CD4-positive, alpha-beta T cell (primary cell): Measurements from ENCODE around the gene IQGAP1. TPM values are rescaled to one million over a fixed set of nuclear protein-coding genes. Genes with fewer than 3 reads are reported as not detected.

Experiments used
- ATAC-seq: fragments of 200-7000 bp; cut with Tn5 transposase; one replicate; pipeline ENCODE4 v1.10.0; 2022; ENCODE audit warnings: mild to moderate bottlenecking; ENCODE audit not compliant: poor library complexity
- CTCF ChIA-PET: fragments of 350-600 bp; sonication (Branson Sonifier 250); formaldehyde crosslinking; loops from one replicate; lab custom pipeline; 2021; ENCODE audit warnings: antibody characterized with exemption, inconsistent platforms; lab: Charles Lee
- POLR2A ChIA-PET: fragments of 350-600 bp; sonication (Branson Sonifier 250); formaldehyde crosslinking; loops from one replicate; lab custom pipeline; 2021; ENCODE audit warnings: antibody characterized with exemption, inconsistent platforms; lab: Charles Lee
- DNase-seq, 14 experiments: peaks; one replicate each; pipeline ENCODE4 v3.0.0-alpha.2; 2013 to 2020; ENCODE audit warnings: mixed read lengths in 2 of 14
- H3K27ac ChIP-seq, 2 donors: one replicate each; pipeline versions ENCODE4 v1.5.1 to v1.7.0; 2013; ENCODE audit warnings: low read length in 2 of 2, low read depth in 1 of 2, mild to moderate bottlenecking in 1 of 2
- H3K27me3 ChIP-seq, 2 experiments: 1 replicate in 1 of 2; 2 replicates in 1 of 2; pipeline versions ENCODE4 v1.6.1 to v1.7.0; 2013; ENCODE audit warnings: low read length in 2 of 2, control low read depth in 1 of 2, mild to moderate bottlenecking in 1 of 2, moderate library complexity in 1 of 2; ENCODE audit not compliant: insufficient read depth in 2 of 2, control insufficient read depth in 1 of 2
- H3K36me3 ChIP-seq: one replicate; pipeline ENCODE4 v1.6.1; 2013; ENCODE audit warnings: low read length, control low read depth; ENCODE audit not compliant: insufficient read depth
- H3K4me1 ChIP-seq: one replicate; pipeline ENCODE4 v1.6.1; 2013; ENCODE audit warnings: low read length, control low read depth; ENCODE audit not compliant: insufficient read depth
- H3K4me3 ChIP-seq: one replicate; pipeline ENCODE4 v1.5.1; 2013; ENCODE audit warnings: mild to moderate bottlenecking, low read length, moderate library complexity
- H3K9me3 ChIP-seq, 2 experiments: 1 replicate in 1 of 2; 2 replicates in 1 of 2; pipeline versions ENCODE4 v1.6.1 to v1.7.0; 2013; ENCODE audit warnings: low read length in 2 of 2, mild to moderate bottlenecking in 2 of 2, control low read depth in 1 of 2, moderate library complexity in 1 of 2; ENCODE audit not compliant: control insufficient read depth in 1 of 2, insufficient read depth in 1 of 2
- H3K27ac Mint-ChIP-seq: one replicate; pipeline ENCODE4 v1.8.0; 2020; ENCODE audit warnings: mixed read lengths
- H3K27me3 Mint-ChIP-seq: one replicate; pipeline ENCODE4 v1.8.0; 2021; ENCODE audit warnings: mixed read lengths
- H3K36me3 Mint-ChIP-seq: one replicate; pipeline ENCODE4 v1.8.0; 2021; ENCODE audit warnings: low read depth, mixed read lengths
- H3K4me1 Mint-ChIP-seq: one replicate; pipeline ENCODE4 v1.8.0; 2021; ENCODE audit warnings: low read depth, mixed read lengths
- H3K4me3 Mint-ChIP-seq: one replicate; pipeline ENCODE4 v1.8.0; 2020; ENCODE audit warnings: mild to moderate bottlenecking, mixed read lengths
- H3K9me3 Mint-ChIP-seq: one replicate; pipeline ENCODE4 v1.8.0; 2020; ENCODE audit warnings: mixed read lengths
- intact Hi-C, 2 experiments: fragments of 100-400 bp; cut with DNase I in 1 of 2; cut with micrococcal nuclease in 1 of 2; formaldehyde crosslinking; loops; one replicate each; pipeline versions ENCODE4 v1.15.1 to v1.9.0; 2023 to 2025; cut with DNase I, micrococcal nuclease
- total RNA-seq, 174 experiments: library from RNA in 2 of 174; stranded (reverse) in 2 of 174; gene quantifications; one replicate each; pipeline ENCODE4 v1.2.3 and lab custom pipeline; 2021 to 2026
- TF ChIP-seq, protein P1 (sequence below): fragments of 200-600 bp; IDR thresholded peaks from one replicate; pipeline ENCODE4 v1.8.0; 2022; ENCODE audit warnings: antibody characterized with exemption, mild to moderate bottlenecking

Gene IQGAP1
- total RNA-seq, 2 experiments from 2014 or later, result 76.8 to 78.7 TPM

DNA sequence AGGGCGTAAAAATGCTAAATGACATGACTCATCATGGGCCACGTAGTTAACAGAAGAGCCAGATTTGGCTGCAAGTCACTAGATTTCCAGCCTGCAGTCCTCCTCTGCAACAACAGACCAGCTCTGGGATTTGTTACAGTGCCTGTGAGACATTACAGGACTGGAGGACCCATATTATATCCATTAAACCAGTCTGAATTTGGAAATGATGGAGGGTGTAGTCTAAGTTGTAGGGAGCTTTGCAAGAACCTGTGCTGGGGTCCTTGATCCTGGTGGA, 25.2 kb upstream of the IQGAP1 start:
- H3K4me3 ChIP-seq, result no peak overlapping the region
- POLR2A ChIA-PET, result interaction anchor here (0.7 to 4.0 kb wide), 3 partner anchors 26 to 57 kb away, joined by 3 to 38 read pairs (median 3); partner anchors contain the start of gene IQGAP1
- peaks cover 3% of the 10 kb centered on the region for H3K36me3 ChIP-seq
- H3K9me3 ChIP-seq, result no peaks in the 10 kb centered on the region
- intact Hi-C loops, result loop anchor here (1.0 to 5.0 kb wide), 6 partner anchors 25 to 119 kb away; partner anchors contain the start of gene IQGAP1 (in 1 of the 2)
- H3K27ac ChIP-seq, result no peak overlapping the region
- H3K4me1 Mint-ChIP-seq, result peaks cover 28% of the 10 kb centered on the region
- TF ChIP-seq, protein P1, sequence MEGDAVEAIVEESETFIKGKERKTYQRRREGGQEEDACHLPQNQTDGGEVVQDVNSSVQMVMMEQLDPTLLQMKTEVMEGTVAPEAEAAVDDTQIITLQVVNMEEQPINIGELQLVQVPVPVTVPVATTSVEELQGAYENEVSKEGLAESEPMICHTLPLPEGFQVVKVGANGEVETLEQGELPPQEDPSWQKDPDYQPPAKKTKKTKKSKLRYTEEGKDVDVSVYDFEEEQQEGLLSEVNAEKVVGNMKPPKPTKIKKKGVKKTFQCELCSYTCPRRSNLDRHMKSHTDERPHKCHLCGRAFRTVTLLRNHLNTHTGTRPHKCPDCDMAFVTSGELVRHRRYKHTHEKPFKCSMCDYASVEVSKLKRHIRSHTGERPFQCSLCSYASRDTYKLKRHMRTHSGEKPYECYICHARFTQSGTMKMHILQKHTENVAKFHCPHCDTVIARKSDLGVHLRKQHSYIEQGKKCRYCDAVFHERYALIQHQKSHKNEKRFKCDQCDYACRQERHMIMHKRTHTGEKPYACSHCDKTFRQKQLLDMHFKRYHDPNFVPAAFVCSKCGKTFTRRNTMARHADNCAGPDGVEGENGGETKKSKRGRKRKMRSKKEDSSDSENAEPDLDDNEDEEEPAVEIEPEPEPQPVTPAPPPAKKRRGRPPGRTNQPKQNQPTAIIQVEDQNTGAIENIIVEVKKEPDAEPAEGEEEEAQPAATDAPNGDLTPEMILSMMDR, result no peak
- ATAC-seq (no peak), DNase-seq (no peak)
- CTCF ChIA-PET, result interaction anchor here (0.8 to 1.7 kb wide), 14 partner anchors 10 to 138 kb away, joined by 3 to 18 read pairs (median 6); partner anchors contain the start of gene ZNF774
- no peaks in the 10 kb centered on the region for H3K36me3 Mint-ChIP-seq
- peaks cover 13% of the 10 kb centered on the region for H3K4me1 ChIP-seq
- H3K9me3 Mint-ChIP-seq, result no peaks in the 10 kb centered on the region
- H3K27me3 Mint-ChIP-seq, result no peaks in the 10 kb centered on the region
- H3K27me3 ChIP-seq, result no peaks in the 10 kb centered on the region
- H3K4me3 Mint-ChIP-seq, result no peak overlapping the region
- H3K27ac Mint-ChIP-seq, result no peak overlapping the region

DNA sequence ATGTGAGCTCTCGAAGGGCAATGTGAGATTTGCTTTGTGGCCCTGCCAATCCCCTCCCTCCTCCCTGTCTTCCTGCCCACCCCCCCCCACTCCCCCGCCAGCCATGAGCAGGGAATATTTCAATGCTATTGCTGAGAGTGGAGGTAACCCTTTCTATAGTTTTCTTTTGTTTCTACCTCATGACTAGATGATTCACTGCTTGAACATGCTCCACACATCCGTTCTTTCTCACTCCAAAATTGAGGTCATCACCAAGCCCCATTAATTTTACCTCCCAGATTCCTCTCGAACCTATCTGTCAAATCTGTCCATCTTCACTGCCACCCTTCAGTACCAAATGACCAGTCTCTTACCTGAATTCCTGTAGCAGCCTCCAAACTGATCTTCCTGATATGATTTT, 23.8 kb upstream of the IQGAP1 start:
- H3K27ac ChIP-seq, result no peak overlapping the region
- H3K27me3 ChIP-seq, result no peaks in the 10 kb centered on the region
- peaks cover 3% of the 10 kb centered on the region for H3K36me3 ChIP-seq
- Mint-ChIP-seq H3K4me3 (no peak overlapping the region), H3K27me3 (no peaks in the 10 kb centered on the region), H3K27ac (no peak overlapping the region), H3K9me3 (no peaks in the 10 kb centered on the region), H3K36me3 (no peaks in the 10 kb centered on the region), H3K4me1 (peaks cover 28% of the 10 kb centered on the region)
- H3K9me3 ChIP-seq, result no peaks in the 10 kb centered on the region
- peaks cover 13% of the 10 kb centered on the region for H3K4me1 ChIP-seq
- ChIA-PET CTCF (no interaction called here), POLR2A (interaction anchor here (0.6 to 4.0 kb wide), 2 partner anchors 24 to 36 kb away, joined by 3 to 38 read pairs; partner anchors contain the start of gene IQGAP1)
- no peak for DNase-seq
- ATAC-seq, result no peak
- no peak overlapping the region for H3K4me3 ChIP-seq
- TF ChIP-seq, protein P1, result no peak
- intact Hi-C loops, result loop anchor here (5.0 kb wide), 3 partner anchors 42 to 73 kb away; no protein-coding TSS in a partner anchor

DNA sequence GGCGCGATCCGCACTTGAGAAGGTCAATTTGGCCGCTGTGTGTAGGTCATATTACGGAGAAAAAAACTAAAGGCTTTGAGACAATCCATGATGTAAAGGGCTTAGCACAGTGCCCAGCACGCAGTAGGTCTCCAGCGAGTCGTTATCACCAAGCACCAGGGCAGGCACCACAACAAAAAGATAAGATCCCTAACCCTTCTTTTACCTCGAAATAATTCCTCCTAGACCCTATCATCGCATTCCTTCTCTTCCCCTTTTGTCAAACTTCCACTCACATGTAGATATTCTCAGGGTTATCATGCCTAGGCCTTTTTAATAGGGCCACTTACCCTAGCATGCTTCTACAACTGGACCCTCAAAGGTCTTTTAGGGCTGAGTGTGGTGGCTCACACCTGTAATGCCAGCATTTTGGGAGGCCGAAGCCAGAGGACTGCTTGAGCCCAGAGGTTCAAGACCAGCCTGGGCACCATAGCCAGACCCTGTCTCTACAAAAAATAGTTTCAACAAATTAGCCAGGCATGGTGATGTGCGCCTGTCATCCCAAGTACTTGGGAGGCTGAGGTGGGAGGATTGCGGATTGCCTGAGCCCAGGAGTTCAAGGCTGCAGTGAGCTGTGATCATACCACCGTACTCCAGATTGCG, 22.5 kb upstream of the IQGAP1 start:
- ChIA-PET CTCF (interaction anchor here (0.6 kb wide), 1 partner anchor 73 kb away, joined by 3 read pairs; no protein-coding TSS in a partner anchor), POLR2A (no interaction called here)
- H3K27me3 ChIP-seq, result no peaks in the 10 kb centered on the region
- H3K27ac ChIP-seq, result no peak overlapping the region
- intact Hi-C loops, result no loop called here
- H3K36me3 Mint-ChIP-seq, result no peaks in the 10 kb centered on the region
- no peaks in the 10 kb centered on the region for H3K36me3 ChIP-seq
- H3K9me3 Mint-ChIP-seq, result no peaks in the 10 kb centered on the region
- no peak for ATAC-seq
- peaks cover 32% of the 10 kb centered on the region for H3K4me1 Mint-ChIP-seq
- no peak for DNase-seq
- TF ChIP-seq, protein P1, result no peak
- H3K4me3 Mint-ChIP-seq, result no peak overlapping the region
- H3K27ac Mint-ChIP-seq, result no peak overlapping the region
- no peaks in the 10 kb centered on the region for H3K27me3 Mint-ChIP-seq
- peaks cover 13% of the 10 kb centered on the region for H3K4me1 ChIP-seq
- H3K9me3 ChIP-seq, result no peaks in the 10 kb centered on the region
- H3K4me3 ChIP-seq, result no peak overlapping the region
